Loucy (cell line): ENCODE measurements around the gene SIX3.

Experiments used
- EZH2phosphoT487 ChIP-seq: fragments of 200-600 bp; IDR thresholded peaks from 2 replicates; pipeline ENCODE4 v1.6.1; 2018; ENCODE audit warnings: antibody characterized with exemption, mild to moderate bottlenecking, moderate library complexity, borderline replicate concordance
- TF ChIP-seq, protein P1 (sequence below): fragments of 200-600 bp; sonication (generic); conservative IDR thresholded peaks from 2 replicates; pipeline ENCODE4 v1.5.1; 2014; ENCODE audit warnings: mild to moderate bottlenecking, antibody characterized with exemption, low read length

DNA sequence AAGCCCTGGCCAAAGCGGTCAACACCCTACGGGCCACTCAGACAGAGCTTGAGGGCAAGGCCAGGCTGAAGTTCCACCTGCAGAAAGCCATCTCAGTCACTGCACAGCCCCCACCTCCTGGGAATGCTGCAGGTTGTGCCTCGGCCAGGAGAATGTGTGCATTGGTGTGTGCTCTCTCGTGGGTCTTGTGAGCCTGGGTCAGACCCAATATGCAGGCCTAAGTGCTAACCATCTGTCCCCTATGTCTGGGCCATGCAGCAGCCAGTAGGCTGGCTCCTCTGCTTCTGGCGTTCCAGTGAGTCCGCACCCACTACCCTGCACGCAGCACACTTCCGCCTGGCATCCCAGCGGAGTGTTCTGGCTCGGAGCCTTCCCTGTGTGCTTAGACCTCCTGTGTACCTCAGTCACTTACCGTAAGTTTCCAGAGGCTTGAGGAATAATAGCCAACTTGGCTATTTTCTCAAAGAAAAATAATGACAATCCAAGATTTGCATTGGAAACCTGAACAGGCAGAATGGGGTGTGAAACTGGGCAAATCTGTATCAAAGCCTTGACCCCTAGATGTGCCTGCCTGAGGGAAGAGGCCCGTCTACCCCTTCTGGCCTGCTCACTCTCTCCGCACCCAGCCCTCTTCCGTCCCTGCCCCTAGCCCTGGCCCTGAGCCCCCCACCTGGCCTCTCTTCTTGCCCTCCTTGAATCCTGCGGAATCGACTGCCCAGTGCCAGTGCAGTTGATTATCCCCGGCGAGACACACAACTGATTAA, 7.2 kb downstream of the SIX3 start:
- TF ChIP-seq, protein P1, sequence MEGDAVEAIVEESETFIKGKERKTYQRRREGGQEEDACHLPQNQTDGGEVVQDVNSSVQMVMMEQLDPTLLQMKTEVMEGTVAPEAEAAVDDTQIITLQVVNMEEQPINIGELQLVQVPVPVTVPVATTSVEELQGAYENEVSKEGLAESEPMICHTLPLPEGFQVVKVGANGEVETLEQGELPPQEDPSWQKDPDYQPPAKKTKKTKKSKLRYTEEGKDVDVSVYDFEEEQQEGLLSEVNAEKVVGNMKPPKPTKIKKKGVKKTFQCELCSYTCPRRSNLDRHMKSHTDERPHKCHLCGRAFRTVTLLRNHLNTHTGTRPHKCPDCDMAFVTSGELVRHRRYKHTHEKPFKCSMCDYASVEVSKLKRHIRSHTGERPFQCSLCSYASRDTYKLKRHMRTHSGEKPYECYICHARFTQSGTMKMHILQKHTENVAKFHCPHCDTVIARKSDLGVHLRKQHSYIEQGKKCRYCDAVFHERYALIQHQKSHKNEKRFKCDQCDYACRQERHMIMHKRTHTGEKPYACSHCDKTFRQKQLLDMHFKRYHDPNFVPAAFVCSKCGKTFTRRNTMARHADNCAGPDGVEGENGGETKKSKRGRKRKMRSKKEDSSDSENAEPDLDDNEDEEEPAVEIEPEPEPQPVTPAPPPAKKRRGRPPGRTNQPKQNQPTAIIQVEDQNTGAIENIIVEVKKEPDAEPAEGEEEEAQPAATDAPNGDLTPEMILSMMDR = no peak
- TF ChIP-seq EZH2phosphoT487 = no peak
